GM13976 (cell line): ENCODE results near the gene SWAP70.
"Not testable (repeated sequence)": the region's sequence is repeated elsewhere in the genome, so short reads cannot be mapped to it uniquely, and the experiment has no call there.

ENCODE experiments used
- DNase-seq: peaks from one replicate; pipeline ENCODE4 v3.0.0; 2012; ENCODE audit warnings: low spot score
- in situ Hi-C: fragments of 300-500 bp; cut with MboI; formaldehyde crosslinking; loops from one replicate; pipeline ENCODE4 v1.12.0; 2022; ENCODE audit warnings: low sequenced_read_pairs, mixed read lengths, inconsistent platforms; ENCODE audit not compliant: unreplicated experiment
- TF ChIP-seq, protein P1 (sequence below): IDR thresholded peaks from 2 replicates; pipeline ENCODE4 v1.5.1; 2012; ENCODE audit warnings: borderline replicate concordance, mild to moderate bottlenecking; ENCODE audit not compliant: insufficient read depth; ENCODE audit errors: extremely low read depth, missing control alignments, control extremely low read depth

SWAP70 gene

GRCh38 chr11:9741260-9741659 is 77.4 kb downstream of the SWAP70 start:
- TF ChIP-seq, protein P1, sequence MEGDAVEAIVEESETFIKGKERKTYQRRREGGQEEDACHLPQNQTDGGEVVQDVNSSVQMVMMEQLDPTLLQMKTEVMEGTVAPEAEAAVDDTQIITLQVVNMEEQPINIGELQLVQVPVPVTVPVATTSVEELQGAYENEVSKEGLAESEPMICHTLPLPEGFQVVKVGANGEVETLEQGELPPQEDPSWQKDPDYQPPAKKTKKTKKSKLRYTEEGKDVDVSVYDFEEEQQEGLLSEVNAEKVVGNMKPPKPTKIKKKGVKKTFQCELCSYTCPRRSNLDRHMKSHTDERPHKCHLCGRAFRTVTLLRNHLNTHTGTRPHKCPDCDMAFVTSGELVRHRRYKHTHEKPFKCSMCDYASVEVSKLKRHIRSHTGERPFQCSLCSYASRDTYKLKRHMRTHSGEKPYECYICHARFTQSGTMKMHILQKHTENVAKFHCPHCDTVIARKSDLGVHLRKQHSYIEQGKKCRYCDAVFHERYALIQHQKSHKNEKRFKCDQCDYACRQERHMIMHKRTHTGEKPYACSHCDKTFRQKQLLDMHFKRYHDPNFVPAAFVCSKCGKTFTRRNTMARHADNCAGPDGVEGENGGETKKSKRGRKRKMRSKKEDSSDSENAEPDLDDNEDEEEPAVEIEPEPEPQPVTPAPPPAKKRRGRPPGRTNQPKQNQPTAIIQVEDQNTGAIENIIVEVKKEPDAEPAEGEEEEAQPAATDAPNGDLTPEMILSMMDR = no peak
- DNase-seq = no peak
- in situ Hi-C loops = no loop called here

GRCh38 chr11:9743512-9743911 is 79.6 kb downstream of the SWAP70 start:
- in situ Hi-C loops, DNase-seq: not testable (repeated sequence)

DNA sequence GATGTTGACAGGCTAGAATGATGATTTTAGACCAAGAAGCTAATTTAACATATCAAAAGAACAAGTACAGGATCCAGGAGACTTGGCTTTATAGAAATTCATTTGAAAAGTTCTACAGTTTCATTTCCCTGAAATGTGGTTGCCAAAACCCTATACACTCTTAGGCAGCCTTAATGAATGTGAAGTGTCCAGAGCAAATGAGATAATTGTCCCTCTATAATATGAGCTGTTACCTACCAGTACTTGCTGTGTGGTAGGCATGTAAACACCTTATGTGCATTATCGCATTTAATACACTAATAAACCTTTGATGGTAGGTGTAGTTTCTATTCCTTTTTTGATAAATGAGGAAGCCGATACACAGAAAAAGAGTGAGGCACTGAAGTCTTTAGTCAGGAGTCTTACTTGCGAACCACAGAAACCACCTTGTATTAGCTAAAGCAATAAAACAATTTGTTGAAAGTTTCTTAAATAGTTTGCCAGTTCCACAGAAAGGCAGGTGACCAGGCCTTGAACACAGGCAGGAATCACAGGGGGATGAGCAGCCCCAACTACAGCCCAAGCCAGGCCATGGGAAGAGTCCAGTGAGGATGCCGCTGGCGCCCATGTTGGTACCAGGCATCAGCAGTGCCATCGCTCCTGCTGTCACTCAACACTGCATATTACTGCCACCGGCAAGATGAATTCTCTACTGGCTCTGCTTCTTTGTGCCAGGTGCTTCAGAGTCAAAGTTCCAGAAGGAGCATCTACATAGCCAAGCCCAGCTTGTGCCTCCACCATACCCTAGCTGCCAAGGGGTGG is 81.7 kb downstream of the SWAP70 start:
- DNase-seq = no peak
- TF ChIP-seq, protein P1 = no peak
- in situ Hi-C loops = no loop called here

DNA sequence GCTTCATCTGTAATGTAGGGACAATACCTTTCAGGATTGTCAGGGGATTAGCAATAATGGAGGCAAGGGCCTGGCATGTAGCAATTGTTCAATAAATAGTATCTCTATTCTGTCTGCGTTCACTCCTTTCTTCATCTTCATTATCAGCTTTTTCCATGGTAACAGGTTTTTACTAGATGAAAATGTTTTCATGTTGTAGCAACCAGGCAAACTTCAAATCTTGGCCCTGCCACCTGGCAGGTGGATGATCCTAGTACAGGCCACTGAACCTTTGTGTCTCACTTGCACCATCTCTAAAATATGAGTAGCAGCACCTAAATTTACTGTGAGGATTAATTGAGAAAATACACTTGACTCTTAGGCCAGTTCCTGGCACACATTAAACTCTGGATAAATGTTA is 83.4 kb downstream of the SWAP70 start:
- DNase-seq = no peak
- TF ChIP-seq, protein P1 = no peak
- in situ Hi-C loops = no loop called here

- in situ Hi-C loops = no loop called here
- no peak for DNase-seq
- TF ChIP-seq, protein P1 = no peak
Observed at GRCh38 chr11:9747828-9748227, 84.0 kb downstream of the SWAP70 start.

- DNase-seq = peak; percentile 77
- TF ChIP-seq, protein P1 = peak; percentile 77
- in situ Hi-C loops = no loop called here
Observed at GRCh38 chr11:9748361-9748970, 84.6 kb downstream of the SWAP70 start.

- DNase-seq = no peak
- in situ Hi-C loops = loop anchor here (5.0 to 10.0 kb wide), 2 partner anchors 138 to 574 kb away; no protein-coding TSS in a partner anchor
Observed at GRCh38 chr11:9750551-9750950, 86.7 kb downstream of the SWAP70 start.

More at GRCh38 chr11:9750551-9750950, 86.7 kb downstream of the SWAP70 start:
- TF ChIP-seq, protein P1 = no peak
